ENCODE measurements around the gene HAUS2.
"Not testable (repeated sequence)": the region's sequence is repeated elsewhere in the genome, so short reads cannot be mapped to it uniquely, and the experiment has no call there.

HAUS2 gene

GRCh38 chr15:42576040-42576594, 27.5 kb downstream of the HAUS2 start:
- no peak for DNase-seq (ENCODE audit: low spot score)

- no peak for DNase-seq (ENCODE audit: low spot score)
Observed at GRCh38 chr15:42576776-42577175, 28.1 kb downstream of the HAUS2 start.

GRCh38 chr15:42577514-42578031, 28.9 kb downstream of the HAUS2 start:
- no peak for DNase-seq (ENCODE audit: low spot score)

GRCh38 chr15:42578984-42579537, 30.4 kb downstream of the HAUS2 start:
- DNase-seq (ENCODE audit: low spot score), result no peak

DNA sequence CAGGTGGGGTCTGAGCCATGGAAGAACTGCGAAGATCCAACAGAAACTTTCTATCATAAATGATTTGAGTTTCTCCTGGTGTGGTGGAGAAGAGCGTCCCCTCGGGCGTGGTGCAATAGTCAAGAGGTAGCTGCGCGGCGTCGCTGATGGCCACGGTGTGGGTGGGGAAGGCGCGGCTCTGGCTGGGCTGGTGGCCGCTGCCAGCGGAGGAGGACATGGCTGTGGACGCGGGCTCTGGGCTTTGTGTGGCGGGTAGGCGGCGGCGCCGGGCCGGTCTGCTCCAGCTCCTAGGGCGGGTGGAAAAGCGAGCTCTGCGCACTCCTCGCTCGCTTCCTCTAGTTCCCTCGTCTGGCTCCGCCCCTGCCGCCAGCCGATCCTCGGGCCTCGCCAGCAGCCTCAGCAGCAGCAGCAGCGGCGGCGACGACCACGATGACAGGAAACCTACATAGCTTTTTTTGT, 32.7 kb downstream of the HAUS2 start:
- DNase-seq (ENCODE audit: low spot score), result peak; percentile 75

GRCh38 chr15:42582569-42583375, 34.1 kb downstream of the HAUS2 start:
- DNase-seq (ENCODE audit: low spot score), result no peak

GRCh38 chr15:42584031-42584765, 35.6 kb downstream of the HAUS2 start:
- no peak for DNase-seq (ENCODE audit: low spot score)

- no peak for DNase-seq (ENCODE audit: low spot score)
Observed at GRCh38 chr15:42590619-42591237, 42.1 kb downstream of the HAUS2 start.

GRCh38 chr15:42591238-42591934, 42.7 kb downstream of the HAUS2 start:
- no peak for DNase-seq (ENCODE audit: low spot score)

DNA sequence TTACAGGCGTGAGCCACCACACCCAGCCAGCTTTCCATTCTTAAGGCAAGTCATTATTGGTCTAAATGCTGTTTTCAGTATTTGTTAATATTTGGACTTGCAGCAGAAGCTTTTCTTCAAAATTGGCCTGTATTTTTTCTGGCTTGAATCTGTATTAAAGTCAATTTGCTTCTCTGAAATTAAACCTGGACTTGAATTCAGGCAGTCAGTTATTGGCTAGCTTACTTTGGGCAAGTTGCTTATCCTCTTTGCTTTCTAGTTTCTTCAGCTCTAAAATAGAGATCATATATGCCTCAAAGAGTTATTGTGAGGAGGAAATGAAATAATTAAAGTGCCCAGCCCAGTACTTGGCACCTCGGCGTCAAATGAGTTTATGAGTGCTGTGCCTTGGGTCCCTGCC, 44.1 kb downstream of the HAUS2 start:
- no peak for DNase-seq (ENCODE audit: low spot score)

- no peak for DNase-seq (ENCODE audit: low spot score)
Observed at GRCh38 chr15:42593143-42593542, 44.5 kb downstream of the HAUS2 start.

GRCh38 chr15:42594095-42594494, 45.5 kb downstream of the HAUS2 start:
- no peak for DNase-seq (ENCODE audit: low spot score)

DNA sequence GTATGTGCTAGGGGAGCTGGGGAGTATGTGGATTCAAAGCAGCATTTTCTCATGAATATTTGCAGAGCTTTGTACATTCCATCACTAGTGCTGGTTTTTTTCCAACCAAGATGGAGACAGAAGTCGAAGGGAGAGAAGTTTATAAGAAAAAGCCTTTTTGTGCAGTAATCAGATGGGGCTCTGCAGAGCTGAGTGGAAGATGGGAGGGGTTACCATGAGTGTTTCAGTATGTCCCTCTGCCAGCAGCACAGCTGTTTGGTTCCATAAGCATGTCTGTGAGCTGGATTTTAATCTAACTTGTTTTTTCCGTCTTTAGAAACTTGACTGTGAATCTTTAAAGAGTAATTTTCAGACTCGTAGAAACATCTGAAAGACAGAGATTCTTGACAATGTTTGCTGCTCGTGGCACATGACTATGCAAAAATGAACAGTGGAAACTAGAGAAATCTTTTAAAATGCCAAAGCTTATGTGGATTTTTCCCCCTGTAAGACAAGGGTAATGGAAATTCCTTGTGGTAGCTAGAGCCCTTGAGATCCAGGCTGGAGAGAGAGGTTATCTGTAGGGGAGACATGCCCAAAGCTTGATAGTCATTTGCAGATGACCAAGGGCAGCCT, 47.1 kb downstream of the HAUS2 start:
- DNase-seq (ENCODE audit: low spot score), result no peak

DNA sequence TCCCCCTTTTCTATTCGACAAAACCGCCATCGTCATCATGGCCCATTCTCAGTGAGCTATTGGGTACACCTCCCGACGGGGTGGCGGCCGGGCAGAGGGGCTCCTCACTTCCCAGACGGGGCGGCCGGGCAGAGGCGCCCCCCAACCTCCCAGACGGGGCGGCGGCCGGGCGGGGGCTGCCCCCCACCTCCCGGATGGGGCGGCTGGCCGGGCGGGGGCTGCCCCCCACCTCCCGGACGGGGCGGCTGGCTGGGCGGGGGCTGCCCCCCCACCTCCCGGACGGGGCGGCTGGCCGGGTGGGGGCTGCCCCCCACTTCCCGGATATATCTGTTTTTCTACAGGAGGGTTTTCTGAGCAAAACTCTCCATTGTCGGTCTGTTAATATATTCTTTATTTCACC, 52.7 kb downstream of the HAUS2 start:
- not testable (repeated sequence) for DNase-seq (ENCODE audit: low spot score)

DNA sequence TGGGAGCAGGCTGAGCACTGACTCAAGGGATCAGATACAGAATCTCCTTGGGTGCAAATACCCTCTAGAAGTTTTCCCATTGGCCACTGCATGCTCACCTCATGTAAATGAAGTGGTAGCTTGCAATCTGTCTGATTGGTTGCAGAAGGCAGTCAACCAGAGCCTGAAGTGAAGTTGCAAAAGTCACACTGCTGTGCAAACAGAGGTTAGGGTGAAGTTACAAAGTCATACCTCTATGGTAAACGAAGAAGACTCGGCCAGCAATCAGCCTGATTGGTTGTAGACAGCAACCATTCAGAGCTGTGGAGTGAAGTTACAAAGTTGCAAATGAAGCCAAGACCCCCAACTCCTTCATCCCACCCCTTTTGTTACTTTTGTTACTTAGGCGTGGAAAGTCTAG, 53.9 kb downstream of the HAUS2 start:
- no peak for DNase-seq (ENCODE audit: low spot score)

DNA sequence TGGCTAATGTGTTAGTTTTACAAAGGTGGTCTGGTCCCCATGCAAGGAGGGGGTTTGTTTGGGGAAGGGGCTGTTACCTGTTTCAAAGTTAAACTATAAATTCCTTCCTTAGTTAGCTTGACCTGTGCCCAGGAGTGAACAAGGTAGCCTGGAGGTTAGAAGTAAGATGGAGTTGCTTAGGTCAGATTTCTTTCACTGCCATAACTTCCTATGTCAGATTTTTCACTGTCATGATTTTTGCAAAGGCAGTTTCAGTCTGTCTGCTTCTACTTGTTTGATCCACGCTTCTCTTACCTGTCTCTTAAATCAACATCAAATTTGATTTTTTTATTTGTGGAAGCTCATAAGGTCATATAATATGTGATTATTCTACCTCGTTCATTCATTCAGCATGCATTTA, 55.3 kb downstream of the HAUS2 start:
- DNase-seq (ENCODE audit: low spot score), result no peak

- DNase-seq (ENCODE audit: low spot score), result peak; percentile 1
Observed at GRCh38 chr15:42604894-42605744, 56.5 kb downstream of the HAUS2 start.

DNA sequence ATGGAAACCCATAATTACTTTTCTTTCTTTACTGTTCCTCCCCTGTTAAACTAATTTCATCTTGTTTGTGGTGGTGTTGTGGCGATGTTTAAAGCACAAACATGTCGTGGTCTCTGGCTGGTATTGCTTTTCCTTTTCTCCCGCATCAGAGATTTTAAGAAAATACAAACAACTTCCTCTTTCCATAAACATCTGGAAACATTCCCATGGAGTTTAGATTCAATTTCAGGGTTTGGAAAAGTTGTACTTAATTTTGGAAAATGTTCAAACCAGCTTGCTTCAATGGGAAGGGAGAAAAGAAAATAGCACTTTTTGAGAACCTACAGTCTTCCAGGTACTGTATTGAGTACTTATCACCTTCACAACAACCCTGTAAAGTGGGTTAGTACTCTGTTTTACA, 57.2 kb downstream of the HAUS2 start:
- no peak for DNase-seq (ENCODE audit: low spot score)

DNA sequence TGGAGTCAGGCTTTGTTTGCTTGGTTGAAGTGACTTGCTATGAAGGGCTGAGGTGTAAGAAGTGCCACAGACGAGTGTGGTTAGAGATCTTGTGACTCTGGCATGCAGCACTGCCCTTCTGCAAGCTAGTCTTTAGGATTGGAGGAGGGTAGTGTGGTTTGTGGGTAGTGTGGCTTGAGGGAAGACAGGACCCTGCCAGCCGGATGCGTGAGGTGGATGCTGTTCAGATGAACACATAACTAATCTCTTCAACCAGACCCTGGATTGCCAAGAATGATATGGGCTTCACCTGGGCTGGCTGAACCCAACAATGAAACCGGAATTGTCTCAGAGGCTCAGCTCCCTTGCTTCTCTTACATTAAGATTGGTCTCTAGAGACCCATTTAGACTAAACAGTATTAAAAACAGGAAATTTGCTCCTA, 59.5 kb downstream of the HAUS2 start:
- DNase-seq (ENCODE audit: low spot score), result peak; percentile 46
